ENCODE measurements around the gene P2RY1.

The P2RY1 gene

GRCh38 chr3:152858170-152858800 is 23.4 kb downstream of the P2RY1 start:
- TF ChIP-seq EZH2phosphoT487 (IDR thresholded peaks at IDR 0.05; ENCODE audit: low read length) (no peak), EZH2 (optimal IDR thresholded peaks at IDR 0.05; ENCODE audit: low read depth, low read length) (no peak)
- TF ChIP-seq, protein P1, sequence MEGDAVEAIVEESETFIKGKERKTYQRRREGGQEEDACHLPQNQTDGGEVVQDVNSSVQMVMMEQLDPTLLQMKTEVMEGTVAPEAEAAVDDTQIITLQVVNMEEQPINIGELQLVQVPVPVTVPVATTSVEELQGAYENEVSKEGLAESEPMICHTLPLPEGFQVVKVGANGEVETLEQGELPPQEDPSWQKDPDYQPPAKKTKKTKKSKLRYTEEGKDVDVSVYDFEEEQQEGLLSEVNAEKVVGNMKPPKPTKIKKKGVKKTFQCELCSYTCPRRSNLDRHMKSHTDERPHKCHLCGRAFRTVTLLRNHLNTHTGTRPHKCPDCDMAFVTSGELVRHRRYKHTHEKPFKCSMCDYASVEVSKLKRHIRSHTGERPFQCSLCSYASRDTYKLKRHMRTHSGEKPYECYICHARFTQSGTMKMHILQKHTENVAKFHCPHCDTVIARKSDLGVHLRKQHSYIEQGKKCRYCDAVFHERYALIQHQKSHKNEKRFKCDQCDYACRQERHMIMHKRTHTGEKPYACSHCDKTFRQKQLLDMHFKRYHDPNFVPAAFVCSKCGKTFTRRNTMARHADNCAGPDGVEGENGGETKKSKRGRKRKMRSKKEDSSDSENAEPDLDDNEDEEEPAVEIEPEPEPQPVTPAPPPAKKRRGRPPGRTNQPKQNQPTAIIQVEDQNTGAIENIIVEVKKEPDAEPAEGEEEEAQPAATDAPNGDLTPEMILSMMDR (IDR thresholded peaks at IDR 0.05; ENCODE audit: low read length) = no peak
- H3K27me3 ChIP-seq (replicated peaks; ENCODE audit: insufficient read depth, low read length) = no peaks in the 10 kb centered on the region
- no peak overlapping the region for H3K27ac ChIP-seq (ENCODE audit: low read length)
- no peaks in the 10 kb centered on the region for H3K79me2 ChIP-seq (ENCODE audit: low read length)
- no peaks in the 10 kb centered on the region for H4K20me1 ChIP-seq (ENCODE audit: insufficient read depth, low read length)
- no peaks in the 10 kb centered on the region for H3K36me3 ChIP-seq (replicated peaks; ENCODE audit: insufficient read depth, low read length)
- no peak overlapping the region for H2AFZ ChIP-seq (ENCODE audit: low read length)
- no peaks in the 10 kb centered on the region for H3F3A ChIP-seq (ENCODE audit: insufficient read depth, low read length)
- no peak for DNase-seq
- no peak overlapping the region for H3K4me3 ChIP-seq (ENCODE audit: low read length)
- no peaks in the 10 kb centered on the region for H3K4me1 ChIP-seq (ENCODE audit: low read length)
- no peaks in the 10 kb centered on the region for H3K9me2 ChIP-seq (replicated peaks; ENCODE audit: insufficient read depth, low read length)
- H3K9me3 ChIP-seq (replicated peaks; ENCODE audit: insufficient read depth, low read length) = no peaks in the 10 kb centered on the region
- no peak overlapping the region for H3K4me2 ChIP-seq (ENCODE audit: low read depth, low read length)
- no peak overlapping the region for H3K9ac ChIP-seq (ENCODE audit: low read length)

DNA sequence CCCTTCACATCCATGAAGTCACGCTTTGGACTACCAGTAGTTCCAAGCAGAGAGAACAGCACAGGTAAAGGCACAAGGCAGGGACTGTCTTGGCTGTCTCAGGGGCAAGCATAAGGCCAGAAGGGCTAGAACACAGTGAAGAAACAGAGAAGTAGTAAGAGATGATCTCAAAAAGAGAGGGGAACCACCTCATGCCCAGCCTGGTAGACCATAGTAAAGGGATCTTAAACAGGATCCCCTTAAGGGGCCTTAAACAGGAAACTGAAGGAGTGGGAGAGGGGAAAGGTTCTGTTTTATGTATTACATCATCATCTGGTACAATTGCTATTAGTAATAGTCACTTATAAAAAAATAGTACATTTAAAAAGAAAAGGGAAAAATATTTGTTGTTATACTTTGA is 25.8 kb downstream of the P2RY1 start:
- H3K4me3 ChIP-seq (ENCODE audit: low read length) = no peak overlapping the region
- no peaks in the 10 kb centered on the region for H3K9me2 ChIP-seq (replicated peaks; ENCODE audit: insufficient read depth, low read length)
- H3K9me3 ChIP-seq (replicated peaks; ENCODE audit: insufficient read depth, low read length) = no peaks in the 10 kb centered on the region
- no peak overlapping the region for H3K27ac ChIP-seq (ENCODE audit: low read length)
- H3K4me2 ChIP-seq (ENCODE audit: low read depth, low read length) = no peak overlapping the region
- no peak overlapping the region for H2AFZ ChIP-seq (ENCODE audit: low read length)
- no peaks in the 10 kb centered on the region for H4K20me1 ChIP-seq (ENCODE audit: insufficient read depth, low read length)
- H3K9ac ChIP-seq (ENCODE audit: low read length) = no peak overlapping the region
- no peaks in the 10 kb centered on the region for H3K4me1 ChIP-seq (ENCODE audit: low read length)
- no peak for DNase-seq
- no peaks in the 10 kb centered on the region for H3K27me3 ChIP-seq (replicated peaks; ENCODE audit: insufficient read depth, low read length)
- H3F3A ChIP-seq (ENCODE audit: insufficient read depth, low read length) = no peaks in the 10 kb centered on the region
- TF ChIP-seq EZH2 (optimal IDR thresholded peaks at IDR 0.05; ENCODE audit: low read depth, low read length) = no peak
- TF ChIP-seq, protein P1 (IDR thresholded peaks at IDR 0.05; ENCODE audit: low read length) = no peak
- no peak for TF ChIP-seq EZH2phosphoT487 (IDR thresholded peaks at IDR 0.05; ENCODE audit: low read length)
- no peaks in the 10 kb centered on the region for H3K79me2 ChIP-seq (ENCODE audit: low read length)
- H3K36me3 ChIP-seq (replicated peaks; ENCODE audit: insufficient read depth, low read length) = no peaks in the 10 kb centered on the region

DNA sequence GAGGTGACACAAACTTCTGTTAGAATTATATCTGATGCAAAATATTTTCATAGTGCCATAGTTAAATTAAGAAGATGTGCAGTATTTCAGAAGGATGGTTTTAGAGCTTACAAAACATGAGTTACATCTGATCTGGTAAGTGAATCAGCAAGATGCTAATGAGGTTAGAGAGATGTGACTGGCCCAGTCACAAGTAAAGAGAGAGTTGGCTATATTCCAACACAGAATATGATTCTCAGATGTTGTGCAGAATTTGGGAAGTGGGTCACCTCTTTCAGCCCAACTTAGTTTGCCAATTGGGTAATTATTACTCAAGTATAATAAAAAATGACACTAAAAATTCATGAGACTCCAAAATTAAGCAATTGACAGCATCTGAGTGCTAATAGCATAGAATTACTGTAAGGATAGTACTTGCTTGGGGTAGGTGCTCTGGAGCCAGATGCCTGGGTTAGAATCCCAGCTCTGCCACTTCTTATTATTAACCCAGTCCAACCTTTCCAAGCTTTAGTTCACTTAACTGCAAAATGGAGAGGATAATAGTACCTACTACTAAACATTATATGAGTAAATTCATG is 30.8 kb downstream of the P2RY1 start:
- Histone ChIP-seq H2AFZ (ENCODE audit: low read length) (no peak overlapping the region), H3K9ac (ENCODE audit: low read length) (no peak overlapping the region), H3F3A (ENCODE audit: insufficient read depth, low read length) (no peaks in the 10 kb centered on the region), H4K20me1 (ENCODE audit: insufficient read depth, low read length) (no peaks in the 10 kb centered on the region), H3K4me3 (ENCODE audit: low read length) (no peak overlapping the region), H3K36me3 (replicated peaks; ENCODE audit: insufficient read depth, low read length) (no peaks in the 10 kb centered on the region), H3K27ac (ENCODE audit: low read length) (no peak overlapping the region), H3K4me2 (ENCODE audit: low read depth, low read length) (no peak overlapping the region), H3K4me1 (ENCODE audit: low read length) (no peaks in the 10 kb centered on the region), H3K79me2 (ENCODE audit: low read length) (no peaks in the 10 kb centered on the region), H3K9me2 (replicated peaks; ENCODE audit: insufficient read depth, low read length) (no peaks in the 10 kb centered on the region), H3K27me3 (replicated peaks; ENCODE audit: insufficient read depth, low read length) (no peaks in the 10 kb centered on the region), H3K9me3 (replicated peaks; ENCODE audit: insufficient read depth, low read length) (no peaks in the 10 kb centered on the region)
- no peak for DNase-seq
- TF ChIP-seq, protein P1 (IDR thresholded peaks at IDR 0.05; ENCODE audit: low read length) = no peak
- TF ChIP-seq EZH2 (optimal IDR thresholded peaks at IDR 0.05; ENCODE audit: low read depth, low read length) (no peak), EZH2phosphoT487 (IDR thresholded peaks at IDR 0.05; ENCODE audit: low read length) (no peak)
